Measurements from ENCODE around the gene PIEZO1. TPM values are rescaled to one million over a fixed set of nuclear protein-coding genes. Genes with fewer than 3 reads are reported as not detected.

Gene PIEZO1
- total and polyA plus RNA-seq, 9 of the 15 experiments (the other 6 are each of a cell fraction or from before 2014, with no cell fraction given): 3.6 to 432 (median 131) TPM

DNA sequence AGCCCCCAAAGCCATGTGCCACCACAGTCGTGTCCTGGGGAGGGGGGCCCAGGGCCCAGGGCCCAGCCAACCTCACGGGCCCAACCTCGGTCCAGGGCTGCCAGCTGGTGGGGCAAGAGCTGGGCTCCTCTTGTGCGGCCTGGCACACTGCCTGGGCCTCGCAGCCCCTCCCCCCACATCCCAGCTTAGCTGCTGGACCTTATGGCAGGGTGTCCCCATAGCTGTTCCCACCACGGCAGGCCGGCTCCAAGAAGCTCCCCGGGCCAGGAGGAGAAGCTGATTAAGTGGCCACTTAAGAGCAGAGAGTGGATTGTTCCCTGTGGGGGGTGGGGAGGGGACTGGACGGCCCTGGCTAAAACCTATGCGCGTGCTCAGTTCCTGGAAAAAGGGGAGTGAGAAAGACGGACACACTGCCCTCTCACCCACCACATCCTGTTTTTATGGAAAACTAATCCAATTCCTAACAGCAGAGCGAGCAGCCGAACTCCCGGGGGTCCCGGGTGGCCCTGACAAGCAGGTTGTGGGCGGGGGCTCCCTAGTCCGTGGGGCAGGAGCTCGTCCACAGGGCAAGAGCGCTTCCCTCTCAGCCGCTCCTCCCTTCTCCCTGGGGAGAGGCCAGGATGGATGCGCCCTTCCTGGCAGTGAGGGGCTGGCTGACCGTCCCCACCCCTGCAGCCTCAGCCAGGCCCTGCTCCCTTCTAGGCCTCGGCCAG, 16.8 kb downstream of the PIEZO1 start (continued):
- TF ChIP-seq ZNF449 (CRISPR knock-in tag; IDR thresholded peaks at IDR 0.05): no peak
- no peak for TF ChIP-seq MED1 (CRISPR knock-in tag; IDR thresholded peaks at IDR 0.05; ENCODE audit: borderline replicate concordance)
- no peak for TF ChIP-seq ZNF316 (IDR thresholded peaks at IDR 0.05)
- no peak for TF ChIP-seq YY1 (IDR thresholded peaks at IDR 0.05; ENCODE audit: borderline replicate concordance in 1 of 3, control insufficient read depth in 1 of 3, extremely low read depth in 1 of 3, insufficient read depth in 3 of 3, insufficient read length in 1 of 3, insufficient replicate concordance in 2 of 3, low read depth in 1 of 3, low read length in 2 of 3)
- peak in 1 of 2 experiments; percentile 26; a peak in 1 of 4 replicates for TF ChIP-seq MAZ (CRISPR knock-in tag; conservative IDR thresholded peaks at IDR 0.05 in 1 of 2, IDR thresholded peaks at IDR 0.05 in 1 of 2)
- TF ChIP-seq BRD4 (IDR thresholded peaks at IDR 0.05): no peak
- peak; percentile 43; the same call in 1 of the 2 replicates for TF ChIP-seq HES1 (IDR thresholded peaks at IDR 0.05; ENCODE audit: low read depth)
- TF ChIP-seq ARID4B (CRISPR knock-in tag; IDR thresholded peaks at IDR 0.05): no peak
- no peak for TF ChIP-seq ZNF165 (CRISPR knock-in tag; IDR thresholded peaks at IDR 0.05; ENCODE audit: borderline replicate concordance)
- no peak for TF ChIP-seq HDAC3 (IDR thresholded peaks at IDR 0.05; ENCODE audit: borderline replicate concordance, partially characterized antibody)
- TF ChIP-seq, protein P1, sequence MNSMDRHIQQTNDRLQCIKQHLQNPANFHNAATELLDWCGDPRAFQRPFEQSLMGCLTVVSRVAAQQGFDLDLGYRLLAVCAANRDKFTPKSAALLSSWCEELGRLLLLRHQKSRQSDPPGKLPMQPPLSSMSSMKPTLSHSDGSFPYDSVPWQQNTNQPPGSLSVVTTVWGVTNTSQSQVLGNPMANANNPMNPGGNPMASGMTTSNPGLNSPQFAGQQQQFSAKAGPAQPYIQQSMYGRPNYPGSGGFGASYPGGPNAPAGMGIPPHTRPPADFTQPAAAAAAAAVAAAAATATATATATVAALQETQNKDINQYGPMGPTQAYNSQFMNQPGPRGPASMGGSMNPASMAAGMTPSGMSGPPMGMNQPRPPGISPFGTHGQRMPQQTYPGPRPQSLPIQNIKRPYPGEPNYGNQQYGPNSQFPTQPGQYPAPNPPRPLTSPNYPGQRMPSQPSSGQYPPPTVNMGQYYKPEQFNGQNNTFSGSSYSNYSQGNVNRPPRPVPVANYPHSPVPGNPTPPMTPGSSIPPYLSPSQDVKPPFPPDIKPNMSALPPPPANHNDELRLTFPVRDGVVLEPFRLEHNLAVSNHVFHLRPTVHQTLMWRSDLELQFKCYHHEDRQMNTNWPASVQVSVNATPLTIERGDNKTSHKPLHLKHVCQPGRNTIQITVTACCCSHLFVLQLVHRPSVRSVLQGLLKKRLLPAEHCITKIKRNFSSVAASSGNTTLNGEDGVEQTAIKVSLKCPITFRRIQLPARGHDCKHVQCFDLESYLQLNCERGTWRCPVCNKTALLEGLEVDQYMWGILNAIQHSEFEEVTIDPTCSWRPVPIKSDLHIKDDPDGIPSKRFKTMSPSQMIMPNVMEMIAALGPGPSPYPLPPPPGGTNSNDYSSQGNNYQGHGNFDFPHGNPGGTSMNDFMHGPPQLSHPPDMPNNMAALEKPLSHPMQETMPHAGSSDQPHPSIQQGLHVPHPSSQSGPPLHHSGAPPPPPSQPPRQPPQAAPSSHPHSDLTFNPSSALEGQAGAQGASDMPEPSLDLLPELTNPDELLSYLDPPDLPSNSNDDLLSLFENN (IDR thresholded peaks at IDR 0.05; ENCODE audit: low read depth in 2 of 2, low read length in 2 of 2): no peak
